Right lobe of liver (tissue), 6 donors: ENCODE results near the gene SEMA3B. TPM values are rescaled to one million over a fixed set of nuclear protein-coding genes. Genes with fewer than 3 reads are reported as not detected.
A peak's percentile ranks its signal among the peaks of the same experiment; 100 is the strongest.

Experiments used
- ATAC-seq, 4 donors: fragments of 200-7000 bp; cut with Tn5 transposase; one replicate each; pipeline ENCODE4 v1.9.1; 2020; ENCODE audit warnings: mild to moderate bottlenecking in 4 of 4, moderate library complexity in 4 of 4
- DNase-seq, 3 donors: peaks; one replicate each; pipeline ENCODE4 v3.0.0-alpha.2; 2020
- H3K27ac ChIP-seq, 3 donors: fragments of 200-600 bp; one replicate each; pipeline ENCODE4 v1.8.0; 2022
- H3K27me3 ChIP-seq, 2 donors: fragments of 200-600 bp; one replicate each; pipeline ENCODE4 v1.8.0; 2022
- H3K36me3 ChIP-seq, 4 donors: fragments of 200-600 bp; sonication (generic) in 1 of 4; one replicate each; pipeline versions ENCODE4 v1.5.1 to v1.8.0; 2017 to 2022; ENCODE audit warnings: control low read depth in 1 of 4
- H3K4me1 ChIP-seq, 4 donors: fragments of 200-600 bp; sonication (generic) in 1 of 4; one replicate each; pipeline versions ENCODE4 v1.5.1 to v1.8.0; 2017 to 2022; ENCODE audit warnings: control low read depth in 1 of 4
- H3K4me3 ChIP-seq, 3 donors: fragments of 200-600 bp; one replicate each; pipeline ENCODE4 v1.8.0; 2022
- H3K9me3 ChIP-seq, 4 donors: fragments of 200-600 bp; sonication (generic) in 1 of 4; one replicate each; pipeline versions ENCODE4 v1.5.1 to v1.8.0; 2017 to 2022; ENCODE audit warnings: control low read depth in 1 of 4
- CTCF ChIP-seq, 4 donors: fragments of 200-600 bp in 3 of 4; fragments of 450-650 bp in 1 of 4; IDR thresholded peaks; one replicate each; pipeline versions ENCODE4 v1.5.1 to v1.8.0; 2016 to 2022; ENCODE audit warnings: antibody characterized with exemption in 4 of 4, mild to moderate bottlenecking in 2 of 4
- POLR2A ChIP-seq: fragments of 450-650 bp; IDR thresholded peaks from one replicate; pipeline ENCODE4 v1.6.1; 2017; ENCODE audit warnings: antibody characterized with exemption, mild to moderate bottlenecking
- WGBS: methylation state at CpG from one replicate; pipeline ENCODE4 v1.1.6; 2018; ENCODE audit warnings: low coverage, low lambda C conversion rate; ENCODE audit not compliant: insufficient coverage; ENCODE audit errors: missing lambda C conversion rate; 5-methylcytosine and 5-hydroxymethylcytosine counted together
- intact Hi-C, 2 donors: fragments of 100-400 bp; cut with DNase I; formaldehyde crosslinking; loops; one replicate each; pipeline versions ENCODE4 v1.11.2 to v1.14.1; 2022
- total RNA-seq, 6 experiments: library from RNA; depleted of rRNA in 2 of 6; stranded (reverse); fragments of >200 nt in 2 of 6; fragmentation: NEBNext Ultra II Directional in 3 of 6; extraction: Animal tissue kit (Norgen Biotek cat#: 25700) in 3 of 6; gene quantifications; one replicate each; pipeline versions ENCODE4 v1.1.0 to v1.2.4, GENCODE V29; 2016 to 2023
- donor health status: DM: no; HTN: yes; CAD: no.
- donor health status: DM: no; HTN: no; CAD: no.
- donor health status: DM: no; HTN: no; CAD: no.
- donor health status: DM: no; HTN: yes; CAD: no.
- donor health status: DM: no; HTN: yes; CAD: no.

Gene SEMA3B
- total RNA-seq, 6 experiments from 2014 or later: 1.7 to 4.5 (median 2.6) TPM

GRCh38 chr3:50256978-50257890, 11.7 kb upstream of the SEMA3B start:
- no peak for TF ChIP-seq POLR2A
- TF ChIP-seq CTCF (IDR thresholded peaks at IDR 0.05): peak; percentile 43 to 53 (median 50)
- Histone ChIP-seq H3K27me3 (no peaks in the 10 kb centered on the region), H3K4me1 (peaks cover 0 to 30% (median 13%) of the 10 kb centered on the region in 4 donors), H3K27ac (no peak overlapping the region), H3K36me3 (peaks cover 0 to 31% (median 22%) of the 10 kb centered on the region in 4 donors), H3K4me3 (no peak overlapping the region), H3K9me3 (no peaks in the 10 kb centered on the region)
- DNase-seq (no peak), ATAC-seq (no peak)
- WGBS: 97% methylated on average over 18 of the region's 20 CpGs
- intact Hi-C loops: no loop called here

- H3K27me3 ChIP-seq: no peaks in the 10 kb centered on the region
- intact Hi-C loops: no loop called here
- no peak overlapping the region for H3K27ac ChIP-seq
- TF ChIP-seq CTCF (IDR thresholded peaks at IDR 0.05): no peak
- no peak for TF ChIP-seq POLR2A
- H3K36me3 ChIP-seq: peaks cover 0 to 26% (median 18%) of the 10 kb centered on the region in 4 donors
- 50% methylated on average over 1 of the region's 17 CpGs for WGBS
- no peak overlapping the region for H3K4me3 ChIP-seq
- H3K4me1 ChIP-seq: peaks cover 0 to 30% (median 13%) of the 10 kb centered on the region in 4 donors
- no peak for ATAC-seq
- DNase-seq: no peak
- H3K9me3 ChIP-seq: no peaks in the 10 kb centered on the region
These were observed 10.8 kb upstream of the SEMA3B start for GRCh38 chr3:50258029-50258680.

- no peak for DNase-seq
- no peak for ATAC-seq
- 68% methylated on average over 9 of the region's 16 CpGs for WGBS
- Histone ChIP-seq H3K4me3 (no peak overlapping the region), H3K36me3 (peaks cover 0 to 26% (median 18%) of the 10 kb centered on the region in 4 donors), H3K9me3 (no peaks in the 10 kb centered on the region), H3K27me3 (no peaks in the 10 kb centered on the region), H3K27ac (no peak overlapping the region), H3K4me1 (peaks cover 0 to 26% (median 10%) of the 10 kb centered on the region in 4 donors)
- TF ChIP-seq POLR2A (no peak), CTCF (IDR thresholded peaks at IDR 0.05) (no peak)
- intact Hi-C loops: no loop called here
These were observed 10.0 kb upstream of the SEMA3B start for GRCh38 chr3:50258979-50259378.

GRCh38 chr3:50259432-50260026, 9.4 kb upstream of the SEMA3B start:
- Histone ChIP-seq H3K4me1 (peaks cover 0 to 21% (median 6%) of the 10 kb centered on the region in 4 donors), H3K36me3 (peaks cover 0 to 26% (median 18%) of the 10 kb centered on the region in 4 donors), H3K27me3 (no peaks in the 10 kb centered on the region), H3K4me3 (peak overlapping the region in 2 of 3 donors; percentile 56 to 60), H3K27ac (peak overlapping the region in 2 of 3 donors; percentile 95), H3K9me3 (no peaks in the 10 kb centered on the region)
- no peak for DNase-seq
- ATAC-seq: no peak
- no CpG with 5 or more reads among the region's 18 CpGs for WGBS
- intact Hi-C loops: loop anchor here in 1 of 2 donors (10.0 kb wide), 1 partner anchor 135 kb away; no protein-coding TSS in a partner anchor
- TF ChIP-seq POLR2A (no peak), CTCF (IDR thresholded peaks at IDR 0.05) (no peak)
